ENCODE results near the gene M1AP. TPM values are rescaled to one million over a fixed set of nuclear protein-coding genes. Genes with fewer than 3 reads are reported as not detected.

The M1AP gene
- total and polyA plus RNA-seq, 2 of the 4 experiments (the other 2 are of a cell fraction): 0.03 TPM; not detected in 1

DNA sequence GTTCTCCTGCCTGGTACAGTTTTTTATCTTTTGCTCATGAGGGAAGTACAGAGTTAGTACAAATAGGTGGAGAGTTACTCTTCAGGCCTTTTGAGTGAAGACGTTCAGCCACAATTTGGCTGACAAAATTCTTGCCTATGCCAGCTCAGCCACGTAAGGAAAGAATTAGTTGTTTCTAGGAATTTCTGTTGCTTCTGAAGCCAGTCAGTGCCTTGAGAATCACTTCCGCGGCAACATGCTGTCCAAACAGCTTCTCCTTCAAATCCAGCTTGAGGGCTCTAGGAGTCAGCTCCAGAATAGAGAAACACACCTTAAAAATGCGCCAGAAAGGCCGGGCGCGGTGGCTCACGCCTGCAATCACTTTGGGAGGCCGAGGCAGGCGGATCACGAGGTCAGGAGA is 27.5 kb downstream of the M1AP start:
- Histone ChIP-seq H2BK120ac (ENCODE audit: low read depth, low read length) (no peak overlapping the region), H3K23ac (ENCODE audit: low read depth, low read length) (no peak overlapping the region), H2BK15ac (ENCODE audit: low read depth, low read length) (no peak overlapping the region), H3K14ac (replicated peaks; ENCODE audit: low read depth, low read length) (no peak overlapping the region), H3K9me1 (ENCODE audit: insufficient read depth, low read length) (no peaks in the 10 kb centered on the region; the same call in 1 of the 2 replicates), H4K8ac (ENCODE audit: low read depth in 2 of 2, low read length in 2 of 2) (no peak overlapping the region), H2BK5ac (ENCODE audit: low read depth, low read length, poor library complexity, severe bottlenecking) (no peak overlapping the region), H3K9me3 (ENCODE audit: control insufficient read depth, insufficient read depth, low read length) (no peaks in the 10 kb centered on the region; the same call in 1 of the 2 replicates), H4K5ac (ENCODE audit: low read depth, low read length) (no peak overlapping the region), H4K91ac (ENCODE audit: insufficient read depth, low read depth, low read length) (no peak overlapping the region), H3K4me3 (ENCODE audit: insufficient read depth, low read depth, low read length) (no peak overlapping the region), H3K4ac (ENCODE audit: low read depth, low read length) (no peak overlapping the region), H3K4me2 (ENCODE audit: low read depth, low read length) (no peak overlapping the region), H3K4me1 (ENCODE audit: control insufficient read depth, insufficient read depth, low read length) (no peaks in the 10 kb centered on the region), H3K27me3 (ENCODE audit: control insufficient read depth, insufficient read depth, low read length) (peaks cover 27% of the 10 kb centered on the region), H3K36me3 (ENCODE audit: control insufficient read depth, insufficient read depth, low read length) (no peaks in the 10 kb centered on the region), H3K18ac (ENCODE audit: low read depth, low read length) (no peak overlapping the region), H3K56ac (ENCODE audit: extremely low read depth, insufficient read depth, low read length) (no peak overlapping the region), H3K9ac (ENCODE audit: low read depth, low read length) (no peak overlapping the region), H3K27ac (ENCODE audit: insufficient read depth, low read length) (no peak overlapping the region), H4K20me1 (ENCODE audit: insufficient read depth, low read length) (no peaks in the 10 kb centered on the region), H2AK5ac (ENCODE audit: low read depth, low read length) (no peak overlapping the region), H2BK20ac (ENCODE audit: low read depth, low read length) (no peak overlapping the region), H3K79me1 (ENCODE audit: low read depth in 1 of 2, low read length in 2 of 2) (no peaks in the 10 kb centered on the region), H2AFZ (replicated peaks; ENCODE audit: low read length, poor library complexity) (no peak overlapping the region), H2AK9ac (replicated peaks; ENCODE audit: low read depth, low read length, poor library complexity) (no peak overlapping the region)
- BruUV-seq (replicated peaks): no TSS peak
- in situ Hi-C loops (cut with MboI; ENCODE audit: low sequenced_read_pairs) (no loop called here), dilution Hi-C loops (cut with HindIII; ENCODE audit: low sequenced_read_pairs, unreplicated experiment) (no loop called here), intact Hi-C loops (cut with micrococcal nuclease) (no loop called here)
- TF ChIP-seq, protein P1, sequence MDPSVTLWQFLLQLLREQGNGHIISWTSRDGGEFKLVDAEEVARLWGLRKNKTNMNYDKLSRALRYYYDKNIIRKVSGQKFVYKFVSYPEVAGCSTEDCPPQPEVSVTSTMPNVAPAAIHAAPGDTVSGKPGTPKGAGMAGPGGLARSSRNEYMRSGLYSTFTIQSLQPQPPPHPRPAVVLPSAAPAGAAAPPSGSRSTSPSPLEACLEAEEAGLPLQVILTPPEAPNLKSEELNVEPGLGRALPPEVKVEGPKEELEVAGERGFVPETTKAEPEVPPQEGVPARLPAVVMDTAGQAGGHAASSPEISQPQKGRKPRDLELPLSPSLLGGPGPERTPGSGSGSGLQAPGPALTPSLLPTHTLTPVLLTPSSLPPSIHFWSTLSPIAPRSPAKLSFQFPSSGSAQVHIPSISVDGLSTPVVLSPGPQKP (IDR thresholded peaks at IDR 0.05; ENCODE audit: borderline replicate concordance, low read depth, low read length): no peak
- TF ChIP-seq CEBPB (IDR thresholded peaks at IDR 0.05; ENCODE audit: low read depth, low read length) (no peak), NFE2L2 (IDR thresholded peaks at IDR 0.05; ENCODE audit: low read depth, low read length) (no peak)
- ChIA-PET CTCF (no interaction called here), POLR2A (ENCODE audit: unreplicated experiment) (no interaction called here)
- WGBS, 2 experiments (ENCODE audit: extremely low coverage in 2 of 2, insufficient read length in 1 of 2): 100% methylated on average over 3 of the region's 12 CpGs; no CpG with 5 or more reads in 1 of the 2 experiments
- DNase-seq: no peak
- no peak for ATAC-seq (ENCODE audit: low read depth)
